Stimulated activated naive B cell treated with anti-CD40 and anti-IgM and Interleukin-4, amounts not matched to agents 10 μg/mL and 1 μg/mL and 100 μg/mL, for 72 hours (primary cell): ENCODE measurements around the gene FBN2.

ENCODE experiments used
- ATAC-seq, 2 donors: fragments of 150-1000 bp; cut with Tn5 transposase; replicated peaks; 2 replicates each; pipeline ENCODE4 v1.10.0; 2021; ENCODE audit warnings: moderate library complexity in 1 of 2
- DNase-seq: peaks from one replicate; pipeline ENCODE4 v3.0.0; 2021
- H3K27ac Mint-ChIP-seq: one replicate; pipeline ENCODE4 v1.8.0; 2022; ENCODE audit warnings: mild to moderate bottlenecking, mixed read lengths
- H3K27me3 Mint-ChIP-seq, 2 donors: one replicate each; pipeline ENCODE4 v1.8.0; 2022; ENCODE audit warnings: mixed read lengths in 2 of 2
- H3K36me3 Mint-ChIP-seq, 2 donors: one replicate each; pipeline ENCODE4 v1.8.0; 2022; ENCODE audit warnings: mixed read lengths in 2 of 2, mild to moderate bottlenecking in 1 of 2
- H3K4me1 Mint-ChIP-seq, 2 donors: one replicate each; pipeline ENCODE4 v1.8.0; 2022; ENCODE audit warnings: mixed read lengths in 2 of 2, mild to moderate bottlenecking in 1 of 2
- H3K4me3 Mint-ChIP-seq, 2 donors: one replicate each; pipeline ENCODE4 v1.8.0; 2022; ENCODE audit warnings: mild to moderate bottlenecking in 2 of 2, mixed read lengths in 2 of 2, moderate library complexity in 1 of 2
- H3K9me3 Mint-ChIP-seq, 2 donors: one replicate each; pipeline ENCODE4 v1.8.0; 2022; ENCODE audit warnings: mixed read lengths in 2 of 2, mild to moderate bottlenecking in 1 of 2

Gene FBN2

DNA sequence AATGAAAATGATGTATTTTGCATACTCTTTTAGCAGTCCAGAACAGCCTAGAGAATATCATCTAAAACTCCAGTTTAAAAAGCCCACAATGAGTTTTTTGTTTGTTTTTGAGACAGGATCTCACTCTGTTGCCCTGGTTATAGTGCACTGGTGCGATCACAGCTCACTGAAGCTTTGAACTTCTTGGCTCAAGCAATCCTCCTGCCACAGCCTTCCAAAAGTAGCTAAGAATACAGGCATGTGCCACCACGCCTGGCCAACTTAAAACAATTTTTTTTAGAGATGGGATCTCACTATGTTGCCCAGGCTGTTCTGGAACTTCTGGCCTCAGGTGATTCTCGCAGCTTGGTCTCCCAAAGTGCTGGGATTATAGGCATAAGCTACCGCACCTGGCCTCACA is 175.7 kb downstream of the FBN2 start:
- Mint-ChIP-seq H3K27ac (no peak overlapping the region), H3K27me3 (no peaks in the 10 kb centered on the region), H3K36me3 (no peaks in the 10 kb centered on the region), H3K4me3 (no peak overlapping the region), H3K4me1 (no peaks in the 10 kb centered on the region), H3K9me3 (no peaks in the 10 kb centered on the region)
- ATAC-seq (no peak), DNase-seq (no peak)

DNA sequence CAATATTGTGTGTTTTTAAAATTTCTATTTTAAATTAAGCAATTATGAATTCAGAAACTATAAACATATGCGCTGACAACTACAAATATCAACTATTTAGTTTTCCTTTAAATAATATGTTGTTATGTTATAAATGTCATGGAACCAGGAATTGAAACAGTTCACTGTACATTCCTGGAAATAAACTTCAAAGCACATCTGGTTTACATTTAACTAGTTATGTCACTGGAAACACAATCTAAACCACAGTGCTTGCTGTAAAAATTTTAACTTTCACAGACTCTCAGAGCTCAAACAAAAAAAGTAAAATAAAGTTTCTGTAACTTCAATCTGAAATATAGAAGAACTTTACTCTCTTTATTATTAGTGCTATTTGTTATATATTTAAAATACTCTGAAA is 179.2 kb downstream of the FBN2 start:
- H3K36me3 Mint-ChIP-seq: no peaks in the 10 kb centered on the region
- DNase-seq (no peak), ATAC-seq (no peak)
- H3K27ac Mint-ChIP-seq: no peak overlapping the region
- no peaks in the 10 kb centered on the region for H3K4me1 Mint-ChIP-seq
- peaks cover 0 to 2% of the 10 kb centered on the region in 2 donors for H3K9me3 Mint-ChIP-seq
- H3K27me3 Mint-ChIP-seq: no peaks in the 10 kb centered on the region
- no peak overlapping the region for H3K4me3 Mint-ChIP-seq

DNA sequence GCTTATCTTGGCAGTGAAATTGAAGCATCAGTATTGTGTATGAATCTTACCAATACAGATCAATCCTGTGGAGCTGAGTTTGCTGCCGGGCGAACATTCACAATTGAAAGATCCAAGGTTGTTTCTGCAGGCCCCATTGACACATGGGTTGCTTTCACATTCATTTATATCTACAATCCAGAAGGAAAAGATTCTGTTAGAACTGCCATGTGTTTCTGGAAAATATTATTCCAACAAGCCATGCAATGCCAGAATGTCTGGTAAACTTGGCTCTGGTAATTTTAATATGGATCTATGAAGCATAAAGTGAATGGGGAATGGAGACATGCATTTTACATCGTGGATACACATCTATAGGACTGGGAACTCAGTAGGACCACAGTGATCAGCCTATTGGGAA is 180.8 kb downstream of the FBN2 start:
- H3K9me3 Mint-ChIP-seq: peaks cover 0 to 2% of the 10 kb centered on the region in 2 donors

DNA sequence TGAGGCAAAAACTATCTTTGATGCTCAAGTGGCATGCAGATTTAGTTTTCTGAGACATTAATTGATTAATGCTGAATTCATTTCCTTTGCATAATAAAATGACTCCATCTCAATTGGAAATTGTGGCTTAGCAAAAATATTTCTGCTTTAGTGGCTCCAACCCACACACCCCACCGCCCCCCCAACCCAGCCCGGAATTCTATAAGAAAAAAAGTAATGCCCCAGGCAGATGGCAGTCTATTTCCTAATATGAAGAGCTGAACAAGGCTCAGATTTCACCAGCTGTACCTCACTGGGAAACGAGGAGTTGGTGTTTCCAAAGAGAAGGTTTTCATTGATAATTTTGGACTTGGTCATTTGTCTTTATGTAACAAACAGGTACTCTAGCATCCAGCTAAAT is 182.1 kb downstream of the FBN2 start:
- Mint-ChIP-seq H3K4me1 (no peaks in the 10 kb centered on the region), H3K27ac (no peak overlapping the region), H3K9me3 (peaks cover 0 to 2% of the 10 kb centered on the region in 2 donors), H3K36me3 (no peaks in the 10 kb centered on the region), H3K4me3 (no peak overlapping the region), H3K27me3 (no peaks in the 10 kb centered on the region)
- ATAC-seq (no peak), DNase-seq (no peak)

More for the DNA sequence above, 180.8 kb downstream of the FBN2 start:
- ATAC-seq (no peak), DNase-seq (no peak)
- H3K36me3 Mint-ChIP-seq: no peaks in the 10 kb centered on the region
- no peak overlapping the region for H3K27ac Mint-ChIP-seq
- H3K27me3 Mint-ChIP-seq: no peaks in the 10 kb centered on the region
- no peaks in the 10 kb centered on the region for H3K4me1 Mint-ChIP-seq
- H3K4me3 Mint-ChIP-seq: no peak overlapping the region

DNA sequence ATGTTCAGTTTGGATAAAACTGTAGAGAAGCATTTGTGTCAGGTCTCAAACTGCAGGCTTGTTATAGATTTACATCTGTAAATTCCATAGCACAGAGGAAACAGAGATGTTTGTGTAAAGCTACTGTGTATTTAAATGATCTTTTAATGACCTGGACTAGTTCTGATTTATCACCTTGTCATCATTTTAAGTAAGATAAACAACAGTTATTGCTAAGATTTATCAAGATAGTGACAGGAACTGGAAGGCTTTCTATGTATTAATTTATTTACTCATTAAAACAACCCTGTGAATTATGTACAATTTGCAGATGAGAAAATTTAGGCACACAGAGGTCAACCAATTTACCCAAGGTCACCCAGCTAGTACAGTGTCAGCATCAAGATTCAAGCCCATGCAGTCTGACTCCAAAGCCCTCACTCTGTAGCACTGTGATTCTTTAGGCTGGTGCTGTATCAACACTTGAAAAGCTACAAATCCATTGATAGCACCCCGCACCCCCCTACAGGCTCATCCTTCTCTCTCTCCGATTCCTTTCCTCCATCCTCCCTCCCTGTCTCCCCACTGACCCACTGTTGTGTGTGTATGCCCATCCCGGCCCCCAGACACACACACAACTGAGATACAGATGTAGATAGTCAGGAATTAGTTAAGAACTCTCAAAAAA is 184.5 kb downstream of the FBN2 start:
- H3K4me1 Mint-ChIP-seq: no peaks in the 10 kb centered on the region

DNA sequence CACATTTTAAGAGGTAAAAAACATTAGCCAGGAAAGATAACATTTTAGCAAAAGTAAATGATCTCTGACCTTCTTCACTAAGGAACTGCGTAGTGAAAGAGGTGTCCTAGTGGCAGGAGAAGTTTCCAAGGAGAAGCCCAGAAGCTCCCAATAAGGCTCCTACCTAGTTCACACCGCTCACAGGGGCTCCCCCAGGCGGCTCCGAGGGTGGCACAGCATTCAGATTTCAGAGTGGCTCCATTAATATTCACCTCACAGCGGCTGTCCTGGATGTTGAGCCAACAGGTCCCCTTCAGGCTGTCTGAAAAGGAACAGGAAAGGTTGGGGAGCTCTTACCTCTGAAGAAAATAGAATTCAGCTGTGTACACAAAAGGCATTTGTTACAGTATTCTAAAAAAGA is 187.3 kb downstream of the FBN2 start:
- Mint-ChIP-seq H3K9me3 (peaks cover 0 to 2% of the 10 kb centered on the region in 2 donors), H3K27me3 (no peaks in the 10 kb centered on the region), H3K4me1 (no peaks in the 10 kb centered on the region), H3K36me3 (no peaks in the 10 kb centered on the region), H3K4me3 (no peak overlapping the region), H3K27ac (no peak overlapping the region)
- DNase-seq (no peak), ATAC-seq (no peak)

More for the DNA sequence above, 184.5 kb downstream of the FBN2 start:
- H3K27ac Mint-ChIP-seq: no peak overlapping the region
- H3K27me3 Mint-ChIP-seq: no peaks in the 10 kb centered on the region
- H3K9me3 Mint-ChIP-seq: peaks cover 0 to 2% of the 10 kb centered on the region in 2 donors
- ATAC-seq (no peak), DNase-seq (no peak)
- H3K4me3 Mint-ChIP-seq: no peak overlapping the region
- H3K36me3 Mint-ChIP-seq: no peaks in the 10 kb centered on the region

DNA sequence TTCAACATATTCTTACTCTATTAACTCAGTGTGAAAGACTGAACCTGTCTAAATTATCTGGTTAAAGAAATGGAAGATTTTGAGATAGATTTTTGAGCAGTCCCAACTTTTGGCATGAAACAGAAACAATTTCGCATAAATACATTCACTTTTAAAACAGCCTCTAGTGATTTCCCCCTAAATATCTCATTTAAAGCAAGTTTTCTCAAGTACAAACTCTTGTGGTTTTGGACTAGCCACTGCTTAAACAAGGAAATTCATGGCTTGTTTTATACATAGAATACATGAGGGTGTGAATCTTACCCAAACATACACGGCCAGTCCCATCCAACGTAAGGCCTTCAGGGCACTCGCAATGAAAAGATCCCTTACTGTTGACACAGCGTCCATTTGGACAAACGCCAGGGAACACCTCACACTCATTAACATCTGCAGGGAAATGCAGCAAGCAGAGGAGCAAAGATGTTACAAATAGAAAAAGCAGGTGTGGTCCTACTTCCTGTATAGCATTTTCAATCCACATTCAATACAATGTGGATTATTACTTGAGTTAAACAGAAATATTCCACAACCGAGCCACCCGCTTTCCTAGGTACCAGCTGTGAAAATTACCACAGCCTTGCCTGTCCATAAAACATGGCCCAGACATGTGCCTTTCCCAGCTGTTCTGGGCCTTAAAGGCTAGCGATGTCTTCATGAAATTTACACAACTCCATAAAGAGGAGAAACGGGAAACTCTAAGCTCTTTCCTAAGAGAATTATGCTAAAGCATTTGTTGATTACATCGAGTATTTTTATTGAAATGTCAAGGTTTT is 188.8 kb downstream of the FBN2 start:
- H3K27ac Mint-ChIP-seq: no peak overlapping the region
- DNase-seq: no peak
- no peaks in the 10 kb centered on the region for H3K4me1 Mint-ChIP-seq
- no peaks in the 10 kb centered on the region for H3K36me3 Mint-ChIP-seq
- H3K4me3 Mint-ChIP-seq: no peak overlapping the region
- H3K9me3 Mint-ChIP-seq: peaks cover 0 to under 1% of the 10 kb centered on the region in 2 donors
- ATAC-seq: no peak
- H3K27me3 Mint-ChIP-seq: no peaks in the 10 kb centered on the region

DNA sequence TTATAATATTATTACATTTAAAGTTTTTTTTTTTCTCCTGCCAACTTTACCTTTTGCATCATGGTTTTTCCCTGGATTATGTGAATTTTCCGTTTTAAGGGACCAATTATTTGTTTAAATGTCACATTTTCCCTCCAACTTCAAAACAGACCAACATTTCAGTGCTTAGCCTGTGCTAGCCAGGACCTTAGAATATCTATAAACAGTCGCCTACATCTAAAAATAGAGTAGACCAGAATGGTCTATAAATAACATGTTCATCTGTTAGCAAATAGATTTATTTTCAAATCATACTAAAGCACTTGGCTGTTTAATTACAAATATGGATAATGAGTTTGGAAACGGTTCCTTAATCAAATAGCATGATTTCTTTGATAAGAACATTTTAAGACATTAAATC is 192.0 kb downstream of the FBN2 start:
- Mint-ChIP-seq H3K4me1 (no peaks in the 10 kb centered on the region), H3K9me3 (peaks cover 2 to 4% of the 10 kb centered on the region in 2 donors), H3K27me3 (no peaks in the 10 kb centered on the region), H3K36me3 (no peaks in the 10 kb centered on the region), H3K4me3 (no peak overlapping the region), H3K27ac (no peak overlapping the region)
- DNase-seq (no peak), ATAC-seq (no peak)

DNA sequence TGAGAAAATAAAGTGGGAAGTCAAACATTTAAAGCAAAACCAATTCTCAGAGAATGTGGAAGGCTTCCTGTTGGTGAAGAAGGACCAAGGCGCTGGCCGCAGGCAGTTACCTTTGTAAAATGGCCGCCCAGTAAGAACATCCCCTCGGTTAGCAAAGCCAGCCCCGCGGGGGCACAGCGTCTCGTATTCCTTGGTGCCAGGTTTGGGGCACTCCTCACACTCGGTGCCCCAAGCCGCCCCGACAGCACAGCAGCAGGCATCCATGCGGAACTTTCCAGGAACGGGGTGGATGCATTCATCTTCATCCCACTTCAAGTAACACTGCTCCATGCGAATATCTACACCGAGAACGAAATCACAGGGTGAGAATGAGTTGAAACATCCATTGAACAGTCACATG is 192.8 kb downstream of the FBN2 start:
- Mint-ChIP-seq H3K27me3 (no peaks in the 10 kb centered on the region), H3K9me3 (peaks cover 2 to 4% of the 10 kb centered on the region in 2 donors), H3K4me3 (no peak overlapping the region), H3K27ac (no peak overlapping the region), H3K4me1 (no peaks in the 10 kb centered on the region), H3K36me3 (no peaks in the 10 kb centered on the region)
- ATAC-seq: no peak
- DNase-seq: no peak

DNA sequence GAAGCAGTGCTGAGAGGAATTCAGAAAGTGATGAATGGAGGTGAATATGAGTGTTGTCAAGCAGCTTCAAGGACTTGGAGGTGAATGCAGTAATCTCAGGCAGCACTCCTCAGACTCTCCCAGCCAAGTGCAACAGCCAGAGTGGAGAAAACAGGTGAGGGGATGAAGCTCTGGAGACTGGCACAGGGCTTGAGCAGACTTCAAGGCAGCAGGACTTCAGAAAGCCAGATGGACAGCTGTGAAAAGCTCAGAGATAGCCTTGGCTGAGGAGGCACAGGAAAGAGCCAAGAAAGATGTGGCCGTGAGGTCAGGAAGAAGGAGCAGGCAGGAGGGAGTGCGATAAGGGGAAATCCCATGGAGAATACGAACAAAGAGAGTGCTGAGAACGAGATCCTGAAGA is 194.9 kb downstream of the FBN2 start:
- Mint-ChIP-seq H3K27ac (no peak overlapping the region), H3K36me3 (no peaks in the 10 kb centered on the region), H3K9me3 (peaks cover 2 to 4% of the 10 kb centered on the region in 2 donors), H3K4me3 (no peak overlapping the region), H3K4me1 (no peaks in the 10 kb centered on the region), H3K27me3 (no peaks in the 10 kb centered on the region)
- ATAC-seq (no peak), DNase-seq (no peak)

DNA sequence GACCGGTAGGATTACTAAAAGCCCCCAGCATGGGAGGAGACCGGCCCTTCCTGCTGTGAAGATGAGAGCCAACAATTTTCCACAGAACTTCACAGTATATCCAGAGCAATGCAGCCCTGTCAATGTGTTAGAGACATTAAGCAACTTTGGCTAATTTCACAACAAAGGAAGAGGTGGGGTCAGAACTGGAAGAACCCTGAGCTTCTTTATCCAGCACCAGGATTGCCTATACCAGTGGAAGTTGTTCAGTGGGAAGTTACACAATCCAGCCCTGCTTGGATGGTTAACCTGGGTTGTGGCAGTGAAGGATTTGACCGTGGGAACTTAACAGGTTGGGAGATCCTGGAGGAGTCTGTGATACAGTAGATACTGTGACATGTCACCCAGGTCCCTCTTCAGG is 197.0 kb downstream of the FBN2 start:
- Mint-ChIP-seq H3K27me3 (no peaks in the 10 kb centered on the region), H3K4me1 (no peaks in the 10 kb centered on the region), H3K36me3 (no peaks in the 10 kb centered on the region), H3K4me3 (no peak overlapping the region), H3K9me3 (peaks cover 2 to 4% of the 10 kb centered on the region in 2 donors), H3K27ac (no peak overlapping the region)
- no peak for DNase-seq
- no peak for ATAC-seq

DNA sequence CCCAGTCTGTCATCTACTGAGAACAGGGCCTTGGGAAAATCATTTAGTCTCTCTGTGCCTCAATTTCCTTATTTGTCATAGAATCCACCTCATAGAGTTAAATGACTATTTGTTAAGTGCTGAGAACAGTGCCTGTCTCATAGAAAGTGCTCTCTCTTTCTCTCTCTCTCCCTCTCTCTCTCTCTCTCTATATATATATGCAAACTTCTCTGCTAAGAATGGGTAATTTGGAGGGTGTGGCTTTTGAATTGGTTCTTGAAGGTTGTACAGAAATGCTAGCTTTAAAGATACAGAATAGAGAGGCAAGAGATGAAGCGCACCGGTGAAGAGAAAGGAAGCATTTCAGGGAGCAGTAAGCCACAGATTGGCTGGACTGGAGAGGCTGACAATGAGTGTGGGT is 197.4 kb downstream of the FBN2 start:
- no peak overlapping the region for H3K27ac Mint-ChIP-seq
- no peak overlapping the region for H3K4me3 Mint-ChIP-seq
- H3K9me3 Mint-ChIP-seq: peaks cover 2 to 4% of the 10 kb centered on the region in 2 donors
- no peaks in the 10 kb centered on the region for H3K27me3 Mint-ChIP-seq
- no peaks in the 10 kb centered on the region for H3K4me1 Mint-ChIP-seq
- no peaks in the 10 kb centered on the region for H3K36me3 Mint-ChIP-seq
- no peak for DNase-seq
- ATAC-seq: no peak

DNA sequence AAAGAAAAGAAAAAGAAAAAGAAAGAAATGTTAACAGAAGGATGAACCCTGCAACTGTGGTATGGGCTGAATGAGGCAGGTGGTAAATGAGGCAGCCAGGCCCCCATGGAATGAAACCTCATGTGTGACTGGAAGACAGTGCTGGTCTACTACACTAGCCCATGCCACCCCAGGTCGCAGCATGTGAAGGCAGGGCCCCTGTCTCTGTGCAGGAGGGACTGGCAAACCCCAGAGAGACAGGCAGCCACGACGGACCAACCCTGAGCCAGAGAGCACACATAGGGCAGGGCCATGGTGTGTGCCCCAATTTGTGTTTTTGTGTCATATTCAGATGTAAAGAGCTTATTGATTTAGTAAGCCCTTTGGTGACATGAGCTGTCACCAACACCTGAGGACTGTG is 198.5 kb downstream of the FBN2 start:
- H3K27me3 Mint-ChIP-seq: no peaks in the 10 kb centered on the region
- H3K4me1 Mint-ChIP-seq: no peaks in the 10 kb centered on the region
- ATAC-seq: no peak
- H3K9me3 Mint-ChIP-seq: peaks cover 2 to 4% of the 10 kb centered on the region in 2 donors
- no peak overlapping the region for H3K27ac Mint-ChIP-seq
- no peak overlapping the region for H3K4me3 Mint-ChIP-seq
- DNase-seq: no peak
- H3K36me3 Mint-ChIP-seq: no peaks in the 10 kb centered on the region

DNA sequence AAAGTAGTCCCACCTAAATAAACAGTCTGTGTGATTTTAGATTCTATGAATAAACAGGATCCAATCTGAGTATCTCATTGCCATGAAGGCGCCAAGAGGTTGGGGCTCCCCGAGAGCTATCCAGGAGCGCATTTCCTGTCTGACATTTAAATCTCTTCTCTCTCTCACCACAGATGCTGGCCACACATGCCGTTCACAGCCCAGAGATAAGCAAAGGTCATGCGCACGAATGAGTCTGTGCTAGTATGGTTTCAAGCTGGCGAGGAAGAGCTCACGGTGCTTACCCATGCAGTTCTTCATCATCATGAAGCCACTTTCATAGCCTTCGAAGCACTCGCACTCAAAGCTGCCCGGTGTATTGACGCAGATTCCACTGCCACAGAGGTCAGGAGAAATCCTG is 199.4 kb downstream of the FBN2 start:
- Mint-ChIP-seq H3K36me3 (no peaks in the 10 kb centered on the region), H3K27ac (no peak overlapping the region), H3K4me3 (no peak overlapping the region), H3K4me1 (no peaks in the 10 kb centered on the region), H3K9me3 (peaks cover 4 to 5% of the 10 kb centered on the region in 2 donors), H3K27me3 (no peaks in the 10 kb centered on the region)
- ATAC-seq (no peak), DNase-seq (no peak)

DNA sequence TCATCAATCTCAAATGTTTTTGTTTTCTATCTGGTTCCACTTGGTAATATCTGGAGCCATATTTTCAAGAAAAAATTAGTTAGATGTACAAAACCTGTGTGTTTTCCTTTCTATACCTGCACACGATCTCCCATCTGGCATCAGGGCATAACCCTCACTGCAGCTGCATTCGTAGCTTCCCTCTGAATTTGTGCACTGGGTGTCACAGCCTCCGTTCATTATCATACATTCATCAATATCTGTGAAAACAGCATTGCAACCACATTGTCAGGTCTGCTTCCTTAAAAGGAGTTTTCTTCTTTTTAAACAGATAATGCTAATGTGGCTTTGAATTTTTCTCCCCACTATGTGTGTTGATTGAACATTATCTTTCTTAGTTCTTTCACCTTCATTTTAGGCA is 202.7 kb downstream of the FBN2 start:
- Mint-ChIP-seq H3K9me3 (peaks cover 0 to 5% of the 10 kb centered on the region in 2 donors), H3K4me1 (no peaks in the 10 kb centered on the region), H3K36me3 (no peaks in the 10 kb centered on the region), H3K27ac (no peak overlapping the region), H3K4me3 (no peak overlapping the region), H3K27me3 (no peaks in the 10 kb centered on the region)
- no peak for DNase-seq
- ATAC-seq: no peak
